ENCODE results near the gene ADGRD1.

- no peak for TF ChIP-seq POLR2AphosphoS5 (IDR thresholded peaks at IDR 0.05; ENCODE audit: low read depth, low read length)
- no peak for TF ChIP-seq MAX (IDR thresholded peaks at IDR 0.05)
- no peak for TF ChIP-seq YY1 (IDR thresholded peaks at IDR 0.05; ENCODE audit: low read depth, low read length)
- TF ChIP-seq CTCF (IDR thresholded peaks at IDR 0.05; ENCODE audit: control extremely low read depth in 1 of 3, insufficient read depth in 1 of 3, low read depth in 1 of 3, low read length in 3 of 3), result no peak
- TF ChIP-seq, protein P1, sequence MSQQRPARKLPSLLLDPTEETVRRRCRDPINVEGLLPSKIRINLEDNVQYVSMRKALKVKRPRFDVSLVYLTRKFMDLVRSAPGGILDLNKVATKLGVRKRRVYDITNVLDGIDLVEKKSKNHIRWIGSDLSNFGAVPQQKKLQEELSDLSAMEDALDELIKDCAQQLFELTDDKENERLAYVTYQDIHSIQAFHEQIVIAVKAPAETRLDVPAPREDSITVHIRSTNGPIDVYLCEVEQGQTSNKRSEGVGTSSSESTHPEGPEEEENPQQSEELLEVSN (IDR thresholded peaks at IDR 0.05), result no peak
These were observed 192.5 kb downstream of the ADGRD1 start for GRCh38 chr12:131146173-131146675.

Data from H1 (cell line).